A549 treated with DMSO at 1 μM for 4 hours (cell line): ENCODE results near the gene KIAA1191. TPM values are rescaled to one million over a fixed set of nuclear protein-coding genes. Genes with fewer than 3 reads are reported as not detected.

Experiments used
- total RNA-seq: library from RNA; stranded (reverse); fragments of 200-300 nt; extraction: Qiagen RNA extraction; gene quantifications from 5 replicates; pipeline ENCODE4 v1.2.3, GENCODE V29; 2022; ENCODE audit warnings: low read depth

Gene KIAA1191, protein sequence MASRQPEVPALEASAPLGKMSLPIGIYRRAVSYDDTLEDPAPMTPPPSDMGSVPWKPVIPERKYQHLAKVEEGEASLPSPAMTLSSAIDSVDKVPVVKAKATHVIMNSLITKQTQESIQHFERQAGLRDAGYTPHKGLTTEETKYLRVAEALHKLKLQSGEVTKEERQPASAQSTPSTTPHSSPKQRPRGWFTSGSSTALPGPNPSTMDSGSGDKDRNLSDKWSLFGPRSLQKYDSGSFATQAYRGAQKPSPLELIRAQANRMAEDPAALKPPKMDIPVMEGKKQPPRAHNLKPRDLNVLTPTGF
- 64.4 to 86.2 TPM (median 79.2 TPM) in 5 replicates for total RNA-seq

GRCh38 chr5:176361437-176362232 lies at the start of gene KIAA1191:
Gene KIAA1191, minus strand, starts transcription at chr5:176361764. Its CDS starts 2,256 bp downstream, at chr5:176359508.

DNA sequence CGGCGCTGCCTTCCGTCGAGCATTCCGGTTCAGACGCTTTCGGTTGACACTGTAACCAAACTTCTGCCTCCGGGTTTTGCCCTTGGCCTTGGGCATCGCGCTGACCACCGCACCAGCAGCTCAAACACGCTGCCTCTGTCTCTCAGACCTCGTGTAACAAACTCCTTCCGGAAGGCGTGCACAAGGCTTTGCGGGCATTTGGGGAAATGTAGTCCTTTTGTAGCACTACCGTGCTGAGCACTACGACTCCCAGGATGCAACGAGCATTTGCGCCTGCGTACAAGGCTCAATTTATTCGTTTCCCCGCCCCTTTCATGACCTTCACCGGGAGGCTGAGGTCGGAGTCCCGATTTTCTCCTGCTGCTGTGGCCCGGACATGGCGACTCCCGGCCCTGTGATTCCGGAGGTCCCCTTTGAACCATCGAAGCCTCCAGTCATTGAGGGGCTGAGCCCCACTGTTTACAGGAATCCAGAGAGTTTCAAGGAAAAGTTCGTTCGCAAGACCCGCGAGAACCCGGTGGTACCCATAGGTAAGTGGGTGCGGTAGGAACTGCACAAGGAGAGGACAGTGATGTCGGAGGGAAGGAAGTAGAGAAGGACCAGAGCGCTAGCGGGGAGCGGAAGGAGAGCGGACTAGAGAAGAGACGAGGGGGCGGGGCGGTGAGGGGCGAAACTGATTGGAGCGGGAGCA lies 27.0 kb upstream of the KIAA1191 start, which contains the start of the genes HIGD2A and NOP16:
TSS of gene HIGD2A (plus strand) at position 308 of the 691 bp plus-strand sequence. CDS start at position 377, 69 bp downstream.
TSS of gene NOP16 (minus strand) at position 155 of the 691 bp plus-strand sequence. CDS start at position 96, 59 bp downstream.

DNA sequence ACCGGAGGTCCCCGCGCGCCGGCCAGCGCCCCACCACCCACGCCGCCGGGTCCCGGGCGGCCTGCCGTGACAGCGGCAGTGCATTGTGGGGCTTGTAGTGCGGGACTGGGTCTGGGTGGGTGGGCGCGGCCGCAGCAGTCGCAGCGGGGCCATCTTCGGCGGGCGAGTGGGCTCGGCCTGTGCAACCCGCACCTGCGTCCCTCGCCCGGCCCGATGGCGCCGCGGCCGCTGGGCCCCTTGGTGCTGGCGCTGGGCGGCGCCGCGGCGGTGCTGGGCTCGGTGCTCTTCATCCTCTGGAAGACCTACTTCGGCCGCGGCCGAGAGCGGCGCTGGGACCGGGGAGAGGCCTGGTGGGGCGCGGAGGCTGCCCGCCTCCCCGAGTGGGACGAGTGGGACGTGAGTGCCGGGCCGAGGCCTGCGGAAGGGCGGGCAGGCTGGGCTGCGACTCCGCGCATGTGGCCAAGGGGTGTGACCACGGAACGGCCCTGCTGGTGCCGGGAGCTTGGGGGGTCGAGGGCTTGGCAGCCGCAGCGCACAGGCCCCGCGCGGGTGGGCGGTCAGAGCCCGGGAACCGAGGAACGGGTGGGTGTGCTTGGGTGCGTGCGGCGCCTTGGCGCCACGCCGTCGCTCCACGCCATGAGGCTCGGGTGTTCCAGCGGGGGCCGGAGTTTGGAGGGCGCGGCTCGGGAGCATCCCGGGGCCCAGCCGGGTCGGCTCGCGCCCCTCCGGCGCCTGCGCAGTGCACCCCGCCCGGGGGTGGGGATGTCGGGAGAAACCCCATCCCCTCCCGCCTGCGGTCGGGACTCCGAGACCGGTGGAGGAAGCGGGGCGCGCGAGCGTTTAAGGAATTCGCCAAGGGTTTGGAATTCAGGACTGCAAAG lies 4.0 kb upstream of the KIAA1191 start, which contains the start of gene ARL10:
TSS of gene ARL10 (plus strand) at position 137 of the 881 bp plus-strand sequence. CDS start at position 214, 77 bp downstream.

Other genes with a start within 250 kb of the KIAA1191 start
- gene SIMC1, start 123.3 kb downstream of the KIAA1191 start, total RNA-seq = 12.0 to 15.7 TPM (median 14.5 TPM) in 5 replicates
- gene ARL10, start 3.7 kb upstream of the KIAA1191 start, total RNA-seq = 0.31 to 1.1 TPM (median 0.76 TPM) in 5 replicates
- gene NOP16, start 26.8 kb upstream of the KIAA1191 start, total RNA-seq = 121 to 132 TPM (median 126 TPM) in 5 replicates
- gene HIGD2A, start 27.0 kb upstream of the KIAA1191 start, total RNA-seq = 234 to 275 TPM (median 243 TPM) in 5 replicates
- gene CLTB, start 54.8 kb upstream of the KIAA1191 start, total RNA-seq = 73.1 to 113 TPM (median 98.3 TPM) in 5 replicates
- gene FAF2, start 86.6 kb upstream of the KIAA1191 start, total RNA-seq = 49.5 to 54.6 TPM (median 53.4 TPM) in 5 replicates
- 31.2 to 47.4 TPM (median 42.0 TPM) in 5 replicates for gene RNF44, start 175.6 kb upstream of the KIAA1191 start, total RNA-seq
- gene CDHR2, start 187.6 kb upstream of the KIAA1191 start, total RNA-seq = 0.04 to 0.08 TPM (median 0.06 TPM) in 5 replicates
- 7.3 to 10.3 TPM (median 9.4 TPM) in 5 replicates for gene GPRIN1, start 248.4 kb upstream of the KIAA1191 start, total RNA-seq